Sigmoid colon (tissue), 7 donors: ENCODE results near the gene AQP1. TPM values are rescaled to one million over a fixed set of nuclear protein-coding genes. Genes with fewer than 3 reads are reported as not detected.
A peak's percentile ranks its signal among the peaks of the same experiment; 100 is the strongest.

Experiments
- DNase-seq: peaks from one replicate; pipeline ENCODE4 v3.0.0-alpha.2; 2019
- H3K27ac ChIP-seq, 4 donors: fragments of 200-600 bp; sonication (generic); one replicate each; pipeline ENCODE4 v1.5.1; 2016 to 2019; ENCODE audit warnings: mild to moderate bottlenecking in 1 of 4
- H3K27me3 ChIP-seq, 3 donors: fragments of 200-600 bp; sonication (generic); one replicate each; pipeline ENCODE4 v1.5.1; 2019; ENCODE audit warnings: mild to moderate bottlenecking in 1 of 3
- H3K36me3 ChIP-seq, 4 donors: fragments of 200-600 bp; sonication (generic); one replicate each; pipeline ENCODE4 v1.5.1; 2016 to 2019
- H3K4me1 ChIP-seq, 4 donors: fragments of 200-600 bp; sonication (generic); one replicate each; pipeline ENCODE4 v1.5.1; 2017 to 2019
- H3K4me3 ChIP-seq, 4 donors: fragments of 200-600 bp; sonication (generic); one replicate each; pipeline ENCODE4 v1.5.1; 2017 to 2019; ENCODE audit warnings: mild to moderate bottlenecking in 2 of 4, moderate library complexity in 1 of 4
- H3K9me3 ChIP-seq, 4 donors: fragments of 200-600 bp in 3 of 4; sonication (generic) in 3 of 4; one replicate each; pipeline versions ENCODE4 v1.5.1 to v1.6.1; 2013 to 2019
- CTCF ChIP-seq, 4 experiments: fragments of 450-650 bp in 3 of 4; fragments of 200-600 bp in 1 of 4; IDR thresholded peaks; one replicate each; pipeline ENCODE4 v1.5.1; 2016 to 2019; ENCODE audit warnings: antibody characterized with exemption in 4 of 4, mild to moderate bottlenecking in 3 of 4, moderate library complexity in 2 of 4
- EP300 ChIP-seq, 4 donors: sonication (generic); formaldehyde crosslinking; IDR thresholded peaks; one replicate each; pipeline ENCODE4 v1.6.1; 2017; ENCODE audit warnings: antibody characterized with exemption in 4 of 4
- POLR2A ChIP-seq, 2 donors: fragments of 450-650 bp; IDR thresholded peaks; one replicate each; pipeline ENCODE4 v1.6.1; 2016; ENCODE audit warnings: antibody characterized with exemption in 2 of 2, mild to moderate bottlenecking in 2 of 2, moderate library complexity in 2 of 2
- POLR2AphosphoS5 ChIP-seq, 4 donors: sonication (generic); formaldehyde crosslinking; IDR thresholded peaks; one replicate each; pipeline ENCODE4 v1.6.1; 2017; ENCODE audit warnings: antibody characterized with exemption in 4 of 4
- WGBS, 2 donors: extraction: QIAGEN DNeasy Blood & Tissue Kit; methylation state at CpG; one replicate each; pipeline ENCODE4 v1.1.7; 2013; 5-methylcytosine and 5-hydroxymethylcytosine counted together
- intact Hi-C: fragments of 100-400 bp; cut with DNase I; formaldehyde crosslinking; loops from one replicate; pipeline ENCODE4 v1.15.1; 2023
- polyA plus RNA-seq, 3 donors: library from polyadenylated mRNA; stranded (reverse); fragments of 200-250 nt; gene quantifications; one replicate each; pipeline ENCODE4 v1.2.3, GENCODE V29; 2013
- total RNA-seq, 4 donors: library from RNA; depleted of rRNA; stranded (reverse); fragments of >200 nt; gene quantifications; one replicate each; pipeline ENCODE4 v1.1.0, GENCODE V29; 2016
- donor health status: healthy with polysubstance abuse.
- donor health status: Bipolar disorder and iron deficiency.
- donor health status: healthy.

The AQP1 gene
- total and polyA plus RNA-seq, 7 donors = 3.7 to 191 (median 66.0) TPM

DNA sequence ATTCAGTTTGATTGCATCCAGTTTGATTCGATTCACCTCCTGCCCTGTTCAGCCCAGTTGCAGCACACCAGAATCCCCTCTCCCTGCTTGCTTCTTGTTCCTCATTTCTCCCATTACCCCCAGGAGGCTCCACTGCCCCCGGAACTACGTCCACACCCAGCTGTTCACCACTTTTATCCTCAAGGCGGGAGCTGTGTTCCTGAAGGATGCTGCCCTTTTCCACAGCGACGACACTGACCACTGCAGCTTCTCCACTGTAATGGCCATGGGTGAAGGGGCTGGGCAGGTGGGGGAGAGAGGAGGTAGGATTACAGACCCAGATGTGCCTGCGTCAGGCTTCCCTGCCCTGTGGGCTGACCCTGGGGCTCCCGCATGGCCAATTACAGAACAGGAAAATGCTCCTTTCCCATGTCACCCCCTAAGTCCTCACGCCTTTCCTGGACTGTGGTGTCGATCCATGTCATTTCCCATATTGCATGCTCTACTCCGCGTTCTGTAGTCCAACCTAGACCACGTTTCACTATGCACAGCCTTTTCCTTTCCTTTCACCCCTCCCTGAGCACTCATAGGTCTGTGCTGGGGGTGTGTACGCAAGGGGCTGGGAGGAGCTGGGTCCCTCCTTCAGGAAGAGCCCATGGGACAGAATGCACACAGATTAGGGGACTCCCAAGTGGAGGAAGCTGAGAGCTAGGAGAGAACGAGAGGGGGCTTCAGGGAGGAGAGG, 60.3 kb downstream of the AQP1 start:
- H3K36me3 ChIP-seq = no peaks in the 10 kb centered on the region
- no peak overlapping the region for H3K27ac ChIP-seq
- no peak for DNase-seq
- H3K9me3 ChIP-seq = no peaks in the 10 kb centered on the region
- intact Hi-C loops = no loop called here
- TF ChIP-seq EP300 (IDR thresholded peaks at IDR 0.05) = no peak
- TF ChIP-seq POLR2AphosphoS5 (IDR thresholded peaks at IDR 0.05) = no peak
- no peak for TF ChIP-seq CTCF (IDR thresholded peaks at IDR 0.05)
- TF ChIP-seq POLR2A (IDR thresholded peaks at IDR 0.05) = no peak
- no peak overlapping the region for H3K4me3 ChIP-seq
- H3K4me1 ChIP-seq = peaks cover 0 to 6% (median 0%) of the 10 kb centered on the region in 4 donors
- H3K27me3 ChIP-seq = peaks cover 0 to 4% (median 0%) of the 10 kb centered on the region in 3 donors
- 62 to 73% methylated on average over 15 of the region's 15 CpGs for WGBS, 2 donors

- Histone ChIP-seq H3K27ac (no peak overlapping the region), H3K4me1 (peaks cover 0 to 6% (median 0%) of the 10 kb centered on the region in 4 donors), H3K9me3 (no peaks in the 10 kb centered on the region), H3K36me3 (no peaks in the 10 kb centered on the region), H3K27me3 (peaks cover 0 to 4% (median 0%) of the 10 kb centered on the region in 3 donors), H3K4me3 (no peak overlapping the region)
- intact Hi-C loops = no loop called here
- TF ChIP-seq POLR2A (IDR thresholded peaks at IDR 0.05) (no peak), POLR2AphosphoS5 (IDR thresholded peaks at IDR 0.05) (no peak), EP300 (IDR thresholded peaks at IDR 0.05) (no peak), CTCF (IDR thresholded peaks at IDR 0.05) (no peak)
- no peak for DNase-seq
- WGBS, 2 donors = 75 to 86% methylated on average over 3 of the region's 3 CpGs
These were observed 61.6 kb downstream of the AQP1 start for GRCh38 chr7:30973292-30973691.

- peak; percentile 50 for DNase-seq
- Histone ChIP-seq H3K4me1 (peaks cover 0 to 6% (median 0%) of the 10 kb centered on the region in 4 donors), H3K36me3 (no peaks in the 10 kb centered on the region), H3K27me3 (peaks cover 0 to 4% (median 0%) of the 10 kb centered on the region in 3 donors), H3K9me3 (no peaks in the 10 kb centered on the region), H3K27ac (no peak overlapping the region), H3K4me3 (no peak overlapping the region)
- TF ChIP-seq POLR2A (IDR thresholded peaks at IDR 0.05) (no peak), CTCF (IDR thresholded peaks at IDR 0.05) (no peak)
- intact Hi-C loops = loop anchor here (2.0 kb wide), 1 partner anchor 173 kb away; no protein-coding TSS in a partner anchor
- WGBS, 2 donors = 93 to 94% methylated on average over 18 of the region's 18 CpGs
These were observed 62.3 kb downstream of the AQP1 start for GRCh38 chr7:30973791-30974604.

DNA sequence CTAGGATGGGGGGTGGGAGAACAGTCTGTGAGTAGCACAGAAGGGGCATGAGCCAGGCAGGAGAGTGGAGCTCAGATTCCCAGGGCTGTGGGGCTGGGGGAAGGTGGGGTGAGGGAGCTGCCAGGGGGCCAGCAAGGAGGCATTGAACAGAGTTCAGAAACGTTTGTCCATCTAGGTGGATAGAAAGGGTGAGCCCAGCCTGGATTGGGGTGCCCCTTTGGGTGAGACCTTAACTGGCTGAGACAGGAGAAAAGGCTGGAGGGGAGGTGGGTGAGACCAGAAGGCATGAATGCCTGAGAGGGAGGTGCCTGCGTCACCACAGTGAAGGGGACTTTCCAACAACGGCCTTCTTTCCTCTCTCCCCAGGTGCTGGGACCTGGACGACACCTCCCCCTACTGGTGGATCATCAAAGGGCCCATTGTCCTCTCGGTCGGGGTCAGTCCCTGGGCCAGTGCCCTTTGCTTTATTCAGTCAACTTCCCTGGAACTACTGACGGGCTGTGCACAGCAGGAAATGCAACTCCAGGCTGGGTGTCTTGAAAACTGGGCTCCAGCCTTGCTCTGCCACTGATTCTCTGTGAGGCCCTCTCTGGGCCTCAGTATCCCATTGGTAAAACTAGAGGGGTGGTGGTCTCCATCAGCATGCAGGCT, 63.1 kb downstream of the AQP1 start:
- DNase-seq = peak; percentile 62
- TF ChIP-seq POLR2A (IDR thresholded peaks at IDR 0.05) = no peak
- TF ChIP-seq CTCF (IDR thresholded peaks at IDR 0.05) = peak; percentile 37 to 61 (median 52)
- TF ChIP-seq EP300 (IDR thresholded peaks at IDR 0.05) = no peak
- TF ChIP-seq POLR2AphosphoS5 (IDR thresholded peaks at IDR 0.05) = no peak

More for the DNA sequence above, 63.1 kb downstream of the AQP1 start:
- Histone ChIP-seq H3K4me1 (peaks cover 0 to 6% (median 0%) of the 10 kb centered on the region in 4 donors), H3K4me3 (no peak overlapping the region), H3K9me3 (no peaks in the 10 kb centered on the region), H3K27ac (no peak overlapping the region), H3K27me3 (peaks cover 0 to 4% (median 0%) of the 10 kb centered on the region in 3 donors), H3K36me3 (no peaks in the 10 kb centered on the region)
- WGBS, 2 donors = 5 to 24% methylated on average over 7 of the region's 7 CpGs
- intact Hi-C loops = loop anchor here (2.0 kb wide), 1 partner anchor 174 kb away; no protein-coding TSS in a partner anchor

Other genes starting within 250 kb of the AQP1 start
- gene CRHR2, start 229.4 kb upstream of the AQP1 start, total RNA-seq = not detected
- under 1 TPM in 1 of 3 donors, not detected in 2; under 0.01 TPM for gene CRHR2, start 229.4 kb upstream of the AQP1 start, polyA plus RNA-seq
- gene INMT, start 159.7 kb upstream of the AQP1 start, total RNA-seq = 10 to 100 TPM in 3 of 4 donors, 1 to 10 TPM in 1; 5.9 to 39.6 (median 21.9) TPM
- 1 to 10 TPM; 3.7 to 9.6 (median 4.1) TPM for gene INMT, start 159.7 kb upstream of the AQP1 start, polyA plus RNA-seq
- 10 to 100 TPM in 2 of 4 donors, 1 to 10 TPM in 2; 9.4 to 26.3 (median 16.0) TPM for gene MINDY4, start 140.4 kb upstream of the AQP1 start, total RNA-seq
- 1 to 10 TPM; 1.2 to 2.3 (median 1.8) TPM for gene MINDY4, start 140.4 kb upstream of the AQP1 start, polyA plus RNA-seq
- gene GHRHR, start 52.1 kb downstream of the AQP1 start, total RNA-seq = not detected
- gene GHRHR, start 52.1 kb downstream of the AQP1 start, polyA plus RNA-seq = not detected
- gene ADCYAP1R1, start 140.5 kb downstream of the AQP1 start, total RNA-seq = 10 to 100 TPM; 17.6 to 35.7 (median 21.4) TPM
- 1 to 10 TPM in 1 of 3 donors, under 1 TPM in 1, not detected in 1; 0.60 to 2.1 TPM for gene ADCYAP1R1, start 140.5 kb downstream of the AQP1 start, polyA plus RNA-seq